ENCODE data around the gene SPC24.

The SPC24 gene

GRCh38 chr19:11155373-11156120 lies at the start of gene SPC24:
TSS of gene SPC24 (minus strand) at chr19:11155782. CDS start at chr19:11155776, 6 bp downstream.
- peak; percentile 98 for DNase-seq (ENCODE audit: low spot score in 2 of 2)
- peaks cover 16% of the 10 kb centered on the region for H3K36me3 ChIP-seq (replicated peaks)
- in situ Hi-C loops (cut with MboI; ENCODE audit: low sequenced_read_pairs), result no loop called here
- H3K27me3 ChIP-seq (ENCODE audit: low read depth), result no peaks in the 10 kb centered on the region
- H3K4me1 ChIP-seq, result peaks cover 5% of the 10 kb centered on the region
- H3K4me3 ChIP-seq, result peak within 1 kb of the TSS; percentile 99
- H3K9me3 ChIP-seq, result peaks cover 2% of the 10 kb centered on the region; the same call in 1 of the 2 replicates

- DNase-seq (ENCODE audit: low spot score in 2 of 2), result no peak
- in situ Hi-C loops (cut with MboI; ENCODE audit: low sequenced_read_pairs), result loop anchor here (5.0 kb wide), 1 partner anchor 68 kb away; no protein-coding TSS in a partner anchor
- no peaks in the 10 kb centered on the region for H3K4me1 ChIP-seq
These were observed 49.4 kb upstream of the SPC24 start for GRCh38 chr19:11204943-11205349.

GRCh38 chr19:11204076-11204602 lies 48.6 kb upstream of the SPC24 start:
- in situ Hi-C loops (cut with MboI; ENCODE audit: low sequenced_read_pairs), result loop anchor here (5.0 kb wide), 1 partner anchor 67 kb away; no protein-coding TSS in a partner anchor
- Histone ChIP-seq H3K4me1 (no peaks in the 10 kb centered on the region), H3K27me3 (ENCODE audit: low read depth) (no peaks in the 10 kb centered on the region), H3K4me3 (no peak overlapping the region), H3K9me3 (no peaks in the 10 kb centered on the region), H3K36me3 (replicated peaks) (no peaks in the 10 kb centered on the region; the same call in 1 of the 2 replicates)
- DNase-seq (ENCODE audit: low spot score in 2 of 2), result no peak

More at GRCh38 chr19:11204943-11205349, 49.4 kb upstream of the SPC24 start:
- no peaks in the 10 kb centered on the region for H3K27me3 ChIP-seq (ENCODE audit: low read depth)
- H3K4me3 ChIP-seq, result no peak overlapping the region
- no peaks in the 10 kb centered on the region; the same call in 1 of the 2 replicates for H3K36me3 ChIP-seq (replicated peaks)
- H3K9me3 ChIP-seq, result no peaks in the 10 kb centered on the region

GRCh38 chr19:11203194-11204075 lies 47.9 kb upstream of the SPC24 start:
- H3K4me1 ChIP-seq, result no peaks in the 10 kb centered on the region
- H3K4me3 ChIP-seq, result no peak overlapping the region
- in situ Hi-C loops (cut with MboI; ENCODE audit: low sequenced_read_pairs), result loop anchor here (5.0 kb wide), 1 partner anchor 66 kb away; no protein-coding TSS in a partner anchor
- no peaks in the 10 kb centered on the region for H3K9me3 ChIP-seq
- DNase-seq (ENCODE audit: low spot score in 2 of 2), result peak; percentile 32 to 79
- no peaks in the 10 kb centered on the region; the same call in 1 of the 2 replicates for H3K36me3 ChIP-seq (replicated peaks)
- no peaks in the 10 kb centered on the region for H3K27me3 ChIP-seq (ENCODE audit: low read depth)

- peaks cover 3% of the 10 kb centered on the region; the same call in 1 of the 2 replicates for H3K4me1 ChIP-seq
- DNase-seq (ENCODE audit: low spot score in 2 of 2), result no peak
- in situ Hi-C loops (cut with MboI; ENCODE audit: low sequenced_read_pairs), result loop anchor here (5.0 kb wide), 1 partner anchor 65 kb away; no protein-coding TSS in a partner anchor
These were observed 47.1 kb upstream of the SPC24 start for GRCh38 chr19:11202488-11203193.

GRCh38 chr19:11201791-11202190 lies 46.2 kb upstream of the SPC24 start:
- Histone ChIP-seq H3K4me3 (no peak overlapping the region), H3K36me3 (replicated peaks) (no peaks in the 10 kb centered on the region; the same call in 1 of the 2 replicates), H3K9me3 (no peaks in the 10 kb centered on the region), H3K27me3 (ENCODE audit: low read depth) (no peaks in the 10 kb centered on the region), H3K4me1 (peaks cover 3% of the 10 kb centered on the region; the same call in 1 of the 2 replicates)
- in situ Hi-C loops (cut with MboI; ENCODE audit: low sequenced_read_pairs), result loop anchor here (5.0 kb wide), 1 partner anchor 64 kb away; no protein-coding TSS in a partner anchor
- DNase-seq (ENCODE audit: low spot score in 2 of 2), result no peak

More at GRCh38 chr19:11202488-11203193, 47.1 kb upstream of the SPC24 start:
- Histone ChIP-seq H3K27me3 (ENCODE audit: low read depth) (no peaks in the 10 kb centered on the region), H3K9me3 (no peaks in the 10 kb centered on the region), H3K4me3 (no peak overlapping the region), H3K36me3 (replicated peaks) (no peaks in the 10 kb centered on the region; the same call in 1 of the 2 replicates)

GRCh38 chr19:11200931-11201330 lies 45.3 kb upstream of the SPC24 start:
- peaks cover 6% of the 10 kb centered on the region; the same call in 1 of the 2 replicates for H3K4me1 ChIP-seq
- no peaks in the 10 kb centered on the region for H3K9me3 ChIP-seq
- no peak overlapping the region for H3K4me3 ChIP-seq
- in situ Hi-C loops (cut with MboI; ENCODE audit: low sequenced_read_pairs), result loop anchor here (5.0 kb wide), 1 partner anchor 64 kb away; no protein-coding TSS in a partner anchor
- no peak for DNase-seq (ENCODE audit: low spot score in 2 of 2)
- no peaks in the 10 kb centered on the region; the same call in 1 of the 2 replicates for H3K36me3 ChIP-seq (replicated peaks)
- H3K27me3 ChIP-seq (ENCODE audit: low read depth), result no peaks in the 10 kb centered on the region

GRCh38 chr19:11200015-11200574 lies 44.5 kb upstream of the SPC24 start:
- Histone ChIP-seq H3K9me3 (no peaks in the 10 kb centered on the region), H3K36me3 (replicated peaks) (no peaks in the 10 kb centered on the region; the same call in 1 of the 2 replicates), H3K4me3 (no peak overlapping the region), H3K27me3 (ENCODE audit: low read depth) (no peaks in the 10 kb centered on the region), H3K4me1 (peaks cover 6% of the 10 kb centered on the region; the same call in 1 of the 2 replicates)
- in situ Hi-C loops (cut with MboI; ENCODE audit: low sequenced_read_pairs), result loop anchor here (5.0 kb wide), 1 partner anchor 63 kb away; no protein-coding TSS in a partner anchor
- no peak for DNase-seq (ENCODE audit: low spot score in 2 of 2)

- Histone ChIP-seq H3K27me3 (ENCODE audit: low read depth) (no peaks in the 10 kb centered on the region), H3K4me1 (peaks cover 6% of the 10 kb centered on the region; the same call in 1 of the 2 replicates), H3K36me3 (replicated peaks) (no peaks in the 10 kb centered on the region; the same call in 1 of the 2 replicates), H3K9me3 (no peaks in the 10 kb centered on the region), H3K4me3 (no peak overlapping the region)
- no peak for DNase-seq (ENCODE audit: low spot score in 2 of 2)
- in situ Hi-C loops (cut with MboI; ENCODE audit: low sequenced_read_pairs), result no loop called here
These were observed 43.9 kb upstream of the SPC24 start for GRCh38 chr19:11199517-11199916.

GRCh38 chr19:11198769-11199424 lies 43.3 kb upstream of the SPC24 start:
- no peaks in the 10 kb centered on the region for H3K9me3 ChIP-seq
- in situ Hi-C loops (cut with MboI; ENCODE audit: low sequenced_read_pairs), result no loop called here
- H3K4me3 ChIP-seq, result no peak overlapping the region
- H3K27me3 ChIP-seq (ENCODE audit: low read depth), result no peaks in the 10 kb centered on the region
- no peaks in the 10 kb centered on the region; the same call in 1 of the 2 replicates for H3K36me3 ChIP-seq (replicated peaks)
- peaks cover 6% of the 10 kb centered on the region; the same call in 1 of the 2 replicates for H3K4me1 ChIP-seq
- no peak for DNase-seq (ENCODE audit: low spot score in 2 of 2)

- no peak for DNase-seq (ENCODE audit: low spot score in 2 of 2)
- Histone ChIP-seq H3K27me3 (ENCODE audit: low read depth) (no peaks in the 10 kb centered on the region), H3K9me3 (no peaks in the 10 kb centered on the region), H3K4me1 (peaks cover 6% of the 10 kb centered on the region; the same call in 1 of the 2 replicates), H3K4me3 (peak overlapping the region; percentile 58), H3K36me3 (replicated peaks) (no peaks in the 10 kb centered on the region; the same call in 1 of the 2 replicates)
- in situ Hi-C loops (cut with MboI; ENCODE audit: low sequenced_read_pairs), result no loop called here
These were observed 42.6 kb upstream of the SPC24 start for GRCh38 chr19:11198175-11198534.

Measured in HAP-1 (cell line).